Measurements from ENCODE around the gene PTPRJ. TPM values are rescaled to one million over a fixed set of nuclear protein-coding genes. Genes with fewer than 3 reads are reported as not detected.
A peak's percentile ranks its signal among the peaks of the same experiment; 100 is the strongest.

The PTPRJ gene
- total RNA-seq, 1 experiment from 2014 or later, result 43.7 TPM

DNA sequence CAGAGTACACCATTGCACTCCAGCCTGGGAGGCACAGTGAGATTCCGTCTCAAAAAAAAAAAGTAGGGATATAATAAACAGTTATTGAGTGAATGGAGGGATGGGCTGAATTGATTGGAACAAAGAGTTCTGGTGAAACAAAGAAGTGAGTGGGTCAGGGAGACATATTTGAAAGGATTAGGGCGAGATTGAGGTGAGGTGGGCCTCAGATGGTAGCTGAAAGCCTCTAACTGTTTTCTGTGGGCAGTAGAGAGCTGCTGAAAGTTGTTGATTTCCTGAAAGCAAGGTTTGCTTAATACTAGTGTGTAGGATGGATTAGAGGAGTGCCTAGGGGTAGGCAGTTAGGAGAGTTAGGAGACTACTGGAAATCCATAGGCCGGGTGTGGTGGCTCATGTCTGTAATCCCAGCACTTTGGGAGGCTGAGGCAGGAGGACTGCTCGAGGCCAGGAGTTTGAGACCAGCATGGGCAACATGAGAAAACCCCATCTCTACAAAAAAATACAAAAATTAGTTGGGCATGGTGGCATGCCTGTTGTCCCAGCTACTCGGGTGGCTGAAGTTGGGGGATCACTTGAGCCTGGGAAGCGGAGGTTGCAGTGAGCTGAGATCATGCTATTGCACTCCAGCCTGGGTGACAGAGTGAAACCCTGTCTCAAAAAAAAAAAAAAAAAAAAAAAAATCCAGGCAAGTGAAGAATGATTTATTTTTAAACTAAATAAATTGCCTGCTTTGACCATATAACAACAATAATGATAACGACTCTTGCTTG is 41.4 kb upstream of the PTPRJ start:
- Histone ChIP-seq H3K27me3 (ENCODE audit: insufficient read depth, low read depth) (no peaks in the 10 kb centered on the region), H3K4me3 (no peak overlapping the region), H2AFZ (no peak overlapping the region), H3F3A (ENCODE audit: insufficient read depth, low read depth) (peaks cover 47% of the 10 kb centered on the region), H3K9me2 (ENCODE audit: insufficient read depth) (no peaks in the 10 kb centered on the region; the same call in 1 of the 2 replicates), H3K27ac (peak overlapping the region; percentile 69), H3K4me1 (replicated peaks; ENCODE audit: insufficient read depth) (peaks cover 68% of the 10 kb centered on the region), H3K9me3 (ENCODE audit: insufficient read depth, low read depth) (no peaks in the 10 kb centered on the region), H3K4me2 (0 out of 2 replicates have a peak overlapping the region, but pooled peaks have one; percentile 46), H3K36me3 (ENCODE audit: low read depth) (no peaks in the 10 kb centered on the region), H3K79me2 (ENCODE audit: low read depth) (no peaks in the 10 kb centered on the region), H4K20me1 (ENCODE audit: insufficient read depth) (no peaks in the 10 kb centered on the region)
- intact Hi-C loops (cut with micrococcal nuclease; ENCODE audit: unreplicated experiment), result loop anchor here (10.0 kb wide), 1 partner anchor 226 kb away; no protein-coding TSS in a partner anchor
- no TSS peak for BruUV-seq (replicated peaks)
- CTCF ChIA-PET, result no interaction called here
- TF ChIP-seq, protein P1, sequence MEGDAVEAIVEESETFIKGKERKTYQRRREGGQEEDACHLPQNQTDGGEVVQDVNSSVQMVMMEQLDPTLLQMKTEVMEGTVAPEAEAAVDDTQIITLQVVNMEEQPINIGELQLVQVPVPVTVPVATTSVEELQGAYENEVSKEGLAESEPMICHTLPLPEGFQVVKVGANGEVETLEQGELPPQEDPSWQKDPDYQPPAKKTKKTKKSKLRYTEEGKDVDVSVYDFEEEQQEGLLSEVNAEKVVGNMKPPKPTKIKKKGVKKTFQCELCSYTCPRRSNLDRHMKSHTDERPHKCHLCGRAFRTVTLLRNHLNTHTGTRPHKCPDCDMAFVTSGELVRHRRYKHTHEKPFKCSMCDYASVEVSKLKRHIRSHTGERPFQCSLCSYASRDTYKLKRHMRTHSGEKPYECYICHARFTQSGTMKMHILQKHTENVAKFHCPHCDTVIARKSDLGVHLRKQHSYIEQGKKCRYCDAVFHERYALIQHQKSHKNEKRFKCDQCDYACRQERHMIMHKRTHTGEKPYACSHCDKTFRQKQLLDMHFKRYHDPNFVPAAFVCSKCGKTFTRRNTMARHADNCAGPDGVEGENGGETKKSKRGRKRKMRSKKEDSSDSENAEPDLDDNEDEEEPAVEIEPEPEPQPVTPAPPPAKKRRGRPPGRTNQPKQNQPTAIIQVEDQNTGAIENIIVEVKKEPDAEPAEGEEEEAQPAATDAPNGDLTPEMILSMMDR (conservative IDR thresholded peaks at IDR 0.05), result no peak
- POLR2A ChIA-PET (ENCODE audit: unreplicated experiment), result interaction anchor here (0.5 kb wide), 1 partner anchor 30 kb away, joined by 3 read pairs; no protein-coding TSS in a partner anchor
- DNase-seq, result no peak

- no peaks in the 10 kb centered on the region for H3K9me3 ChIP-seq (ENCODE audit: insufficient read depth, low read depth)
- CTCF ChIA-PET, result no interaction called here
- BruUV-seq (replicated peaks), result no TSS peak
- no peaks in the 10 kb centered on the region for H4K20me1 ChIP-seq (ENCODE audit: insufficient read depth)
- TF ChIP-seq, protein P1 (conservative IDR thresholded peaks at IDR 0.05), result no peak
- no peak for TF ChIP-seq EZH2 (IDR thresholded peaks at IDR 0.05; ENCODE audit: low read depth)
- H3K79me2 ChIP-seq (ENCODE audit: low read depth), result no peaks in the 10 kb centered on the region
- H3K36me3 ChIP-seq (ENCODE audit: low read depth), result no peaks in the 10 kb centered on the region
- peaks cover 76% of the 10 kb centered on the region for H3K4me1 ChIP-seq (replicated peaks; ENCODE audit: insufficient read depth)
- POLR2A ChIA-PET (ENCODE audit: unreplicated experiment), result interaction anchor here (0.8 kb wide), 1 partner anchor 46 kb away, joined by 4 read pairs; no protein-coding TSS in a partner anchor
- H3F3A ChIP-seq (ENCODE audit: insufficient read depth, low read depth), result peaks cover 50% of the 10 kb centered on the region
- H2AFZ ChIP-seq, result no peak overlapping the region
- DNase-seq, result no peak
- H3K4me3 ChIP-seq, result no peak overlapping the region
- intact Hi-C loops (cut with micrococcal nuclease; ENCODE audit: unreplicated experiment), result no loop called here
- H3K27me3 ChIP-seq (ENCODE audit: insufficient read depth, low read depth), result no peaks in the 10 kb centered on the region
- H3K27ac ChIP-seq, result no peak overlapping the region
- no peaks in the 10 kb centered on the region; the same call in 1 of the 2 replicates for H3K9me2 ChIP-seq (ENCODE audit: insufficient read depth)
- no peak overlapping the region for H3K4me2 ChIP-seq
These were observed 39.3 kb upstream of the PTPRJ start for GRCh38 chr11:47940904-47941649.

- POLR2A ChIA-PET (ENCODE audit: unreplicated experiment), result interaction anchor here (0.6 to 0.8 kb wide), 3 partner anchors 8 to 45 kb away, joined by 4 to 7 read pairs (median 6); no protein-coding TSS in a partner anchor
- H4K20me1 ChIP-seq (ENCODE audit: insufficient read depth), result no peaks in the 10 kb centered on the region
- BruUV-seq (replicated peaks), result no TSS peak
- no peaks in the 10 kb centered on the region for H3K36me3 ChIP-seq (ENCODE audit: low read depth)
- no peak overlapping the region for H3K27ac ChIP-seq
- peaks cover 48% of the 10 kb centered on the region for H3F3A ChIP-seq (ENCODE audit: insufficient read depth, low read depth)
- no peak overlapping the region for H3K4me3 ChIP-seq
- TF ChIP-seq, protein P1 (conservative IDR thresholded peaks at IDR 0.05), result no peak
- no peak for TF ChIP-seq EZH2 (IDR thresholded peaks at IDR 0.05; ENCODE audit: low read depth)
- H3K9me3 ChIP-seq (ENCODE audit: insufficient read depth, low read depth), result no peaks in the 10 kb centered on the region
- DNase-seq, result peak in 1 of 2 experiments; percentile 64
- H3K9me2 ChIP-seq (ENCODE audit: insufficient read depth), result no peaks in the 10 kb centered on the region; the same call in 1 of the 2 replicates
- no peak overlapping the region; the same call in 1 of the 2 replicates for H2AFZ ChIP-seq
- H3K4me2 ChIP-seq, result peak overlapping the region; percentile 29
- no peaks in the 10 kb centered on the region for H3K79me2 ChIP-seq (ENCODE audit: low read depth)
- CTCF ChIA-PET, result interaction anchor here (0.6 kb wide), 1 partner anchor 94 kb away, joined by 4 read pairs; the partner anchor contains the start of gene NUP160
- H3K27me3 ChIP-seq (ENCODE audit: insufficient read depth, low read depth), result no peaks in the 10 kb centered on the region
- intact Hi-C loops (cut with micrococcal nuclease; ENCODE audit: unreplicated experiment), result no loop called here
- peaks cover 74% of the 10 kb centered on the region for H3K4me1 ChIP-seq (replicated peaks; ENCODE audit: insufficient read depth)
These were observed 38.3 kb upstream of the PTPRJ start for GRCh38 chr11:47941907-47942558.

Measured in PC-9 (cell line).